ENCODE data around the gene LARGE1.

Gene LARGE1

GRCh38 chr22:33739516-33739915 is 180.8 kb downstream of the LARGE1 start:
- no peak for TF ChIP-seq CTCF (IDR thresholded peaks at IDR 0.05; ENCODE audit: low read depth, low read length)

GRCh38 chr22:33737662-33738061 is 182.6 kb downstream of the LARGE1 start:
- no peak for TF ChIP-seq CTCF (IDR thresholded peaks at IDR 0.05; ENCODE audit: low read depth, low read length)
- DNase-seq (ENCODE audit: extremely low read depth, low read depth) = no peak

More at GRCh38 chr22:33739516-33739915, 180.8 kb downstream of the LARGE1 start:
- DNase-seq (ENCODE audit: extremely low read depth, low read depth) = no peak

- TF ChIP-seq CTCF (IDR thresholded peaks at IDR 0.05; ENCODE audit: low read depth, low read length) = no peak
- no peak for DNase-seq (ENCODE audit: extremely low read depth, low read depth)
These were observed 184.3 kb downstream of the LARGE1 start for GRCh38 chr22:33735978-33736377.

DNA sequence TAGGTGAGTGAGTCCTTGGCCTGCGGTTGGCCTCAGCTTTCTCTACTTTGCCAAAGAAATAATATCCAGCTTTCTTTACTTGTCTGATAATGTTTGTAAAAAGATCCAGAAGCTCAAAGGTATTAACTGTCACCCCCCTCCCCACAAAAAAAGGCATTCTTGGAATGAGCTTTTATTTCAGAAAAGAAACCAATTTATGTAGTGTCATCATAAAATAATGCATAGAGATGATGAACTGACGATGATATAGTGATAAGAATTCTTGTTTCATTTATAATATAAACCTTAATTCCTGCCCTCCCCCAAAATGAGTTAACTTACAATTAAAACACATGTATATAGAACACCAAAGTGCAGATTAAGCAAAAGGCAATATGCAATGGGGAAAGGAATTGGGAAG is 191.4 kb downstream of the LARGE1 start:
- DNase-seq (ENCODE audit: extremely low read depth, low read depth) = no peak
- TF ChIP-seq CTCF (IDR thresholded peaks at IDR 0.05; ENCODE audit: low read depth, low read length) = no peak

- DNase-seq (ENCODE audit: extremely low read depth, low read depth) = peak; percentile 12
- TF ChIP-seq CTCF (IDR thresholded peaks at IDR 0.05; ENCODE audit: low read depth, low read length) = no peak
These were observed 194.0 kb downstream of the LARGE1 start for GRCh38 chr22:33726294-33726734.

- no peak for DNase-seq (ENCODE audit: extremely low read depth, low read depth)
- TF ChIP-seq CTCF (IDR thresholded peaks at IDR 0.05; ENCODE audit: low read depth, low read length) = no peak
These were observed 196.4 kb downstream of the LARGE1 start for GRCh38 chr22:33723915-33724314.

- no peak for TF ChIP-seq CTCF (IDR thresholded peaks at IDR 0.05; ENCODE audit: low read depth, low read length)
- no peak for DNase-seq (ENCODE audit: extremely low read depth, low read depth)
These were observed 197.5 kb downstream of the LARGE1 start for GRCh38 chr22:33722816-33723215.

Measured in AG09319 (cell line).